K562 (cell line): Measurements from ENCODE around the gene RBPMS2. TPM values are rescaled to one million over a fixed set of nuclear protein-coding genes. Genes with fewer than 3 reads are reported as not detected.

ENCODE experiments used
- ATAC-seq: fragments of 200-7000 bp; cut with Tn5 transposase; 3 replicates; pipeline ENCODE4 v1.9.1; 2020; ENCODE audit warnings: moderate library complexity
- BruUV-seq: library from RNA; stranded (reverse); fragments of 400-500 nt; replicated peaks from 2 replicates; lab custom pipeline; 2021; lab: Mats Ljungman, UMichigan
- CTCF ChIA-PET: fragments of 300-600 bp; formaldehyde crosslinking; extraction: SDS; loops from one replicate; lab custom pipeline; 2021; ENCODE audit warnings: low intra/inter-chr PET ratio; lab: Yijun Ruan, JAX
- POLR2A ChIA-PET: fragments of 300-600, 350-650 bp; sonication (Branson Sonifier 250); formaldehyde crosslinking; extraction: SDS; loops from one replicate; lab custom pipeline; 2021; ENCODE audit warnings: antibody characterized with exemption, inconsistent platforms; lab: Yijun Ruan, JAX
- DNase-seq, 4 experiments: peaks; one replicate each; pipeline versions ENCODE4 v3.0.0 to v3.0.0-alpha.2; 2011 to 2018; ENCODE audit warnings: low spot score in 3 of 4, mixed read lengths in 3 of 4; ENCODE audit errors: extremely low read depth in 1 of 4
- FAIRE-seq: peaks from 2 replicates; lab custom pipeline; 2011; peaks lifted over from hg19 to GRCh38; lab: Jason Lieb, UNC
- H2AFZ ChIP-seq: 2 replicates; pipeline ENCODE4 v1.6.0; 2011; ENCODE audit warnings: low read depth, low read length, control low read depth, inconsistent platforms
- H3K27ac ChIP-seq: fragments of 200-600 bp; 3 replicates; pipeline ENCODE4 v1.8.0; 2011; ENCODE audit warnings: low read depth, mild to moderate bottlenecking, control low read depth, inconsistent platforms, low read length, moderate library complexity, mixed read lengths; ENCODE audit errors: extremely low read depth
- H3K27me3 ChIP-seq, 2 experiments: fragments of 300-600 bp in 1 of 2; 2 replicates in 1 of 2; 3 replicates in 1 of 2; pipeline versions ENCODE4 v1.6.0 to v1.8.0; 2011; ENCODE audit warnings: inconsistent platforms in 2 of 2, low read length in 2 of 2, mild to moderate bottlenecking in 1 of 2, mixed read lengths in 1 of 2, moderate library complexity in 1 of 2; ENCODE audit not compliant: control insufficient read depth in 2 of 2, insufficient read depth in 2 of 2
- H3K36me3 ChIP-seq: fragments of 300-600 bp; 3 replicates; pipeline ENCODE4 v1.8.0; 2011; ENCODE audit warnings: mild to moderate bottlenecking, low read length, inconsistent platforms; ENCODE audit not compliant: control insufficient read depth, insufficient read depth
- H3K4me1 ChIP-seq, 2 experiments: fragments of 200-600 bp in 1 of 2; replicated peaks in 1 of 2; 2 replicates in 1 of 2; 3 replicates in 1 of 2; pipeline versions ENCODE4 v1.5.1 to v1.8.0; 2011; ENCODE audit warnings: inconsistent platforms in 2 of 2, low read length in 2 of 2, mild to moderate bottlenecking in 1 of 2, mixed read lengths in 1 of 2, moderate library complexity in 1 of 2; ENCODE audit not compliant: control insufficient read depth in 2 of 2, insufficient read depth in 2 of 2
- H3K4me2 ChIP-seq: 2 replicates; pipeline ENCODE4 v1.6.1; 2011; ENCODE audit warnings: low read length, control low read depth, inconsistent platforms, mixed read lengths; ENCODE audit not compliant: insufficient read depth
- H3K4me3 ChIP-seq: fragments of 200-600 bp; sonication (generic), shearing (Covaris generic); 2 replicates; pipeline ENCODE4 v1.5.1; 2016; ENCODE audit warnings: control low read depth, inconsistent platforms
- H3K79me2 ChIP-seq: fragments of 200-600 bp; 3 replicates; pipeline ENCODE4 v1.8.0; 2011; ENCODE audit warnings: low read length, inconsistent platforms; ENCODE audit not compliant: control insufficient read depth, insufficient read depth
- H3K9ac ChIP-seq, 2 experiments: 2 replicates each; pipeline versions ENCODE4 v1.6.0 to v1.6.1; 2011; ENCODE audit warnings: low read depth in 2 of 2, low read length in 2 of 2, control low read depth in 1 of 2, inconsistent platforms in 1 of 2, mild to moderate bottlenecking in 1 of 2, mixed read lengths in 1 of 2; ENCODE audit not compliant: insufficient read depth in 1 of 2
- H3K9me1 ChIP-seq: one replicate; pipeline ENCODE4 v1.6.0; 2011; ENCODE audit warnings: inconsistent platforms, mild to moderate bottlenecking, low read length, moderate library complexity; ENCODE audit not compliant: control insufficient read depth, insufficient read depth
- H3K9me3 ChIP-seq: replicated peaks from 2 replicates; pipeline ENCODE4 v1.5.1; 2011; ENCODE audit warnings: low read depth, low read length, inconsistent platforms; ENCODE audit not compliant: control insufficient read depth, insufficient read depth
- H4K20me1 ChIP-seq: replicated peaks from 2 replicates; pipeline ENCODE4 v1.6.1; 2011; ENCODE audit warnings: low read length, inconsistent platforms, mixed read lengths; ENCODE audit not compliant: control insufficient read depth, insufficient read depth
- CHD2 ChIP-seq: IDR thresholded peaks from 2 replicates; pipeline ENCODE4 v1.6.1; 2011; ENCODE audit warnings: low read depth, low read length
- ETV1 ChIP-seq: fragments of 450-650 bp; conservative IDR thresholded peaks from 2 replicates; pipeline ENCODE4 v1.6.1; 2016; ENCODE audit warnings: missing genetic modification characterization, control low read depth, low read depth, missing compliant biosample characterization
- HNRNPLL ChIP-seq: fragments of 200-400 bp; formaldehyde crosslinking; IDR thresholded peaks from 2 replicates; pipeline ENCODE4 v1.6.1; 2017; ENCODE audit warnings: low read length, low read depth, mild to moderate bottlenecking; ENCODE audit not compliant: poor library complexity, severe bottlenecking
- KDM1A ChIP-seq, 2 experiments: fragments of 450-650 bp; IDR thresholded peaks; 2 replicates each; pipeline ENCODE4 v1.6.1; 2016; ENCODE audit warnings: mild to moderate bottlenecking in 2 of 2
- MEF2A ChIP-seq: IDR thresholded peaks from 2 replicates; pipeline ENCODE4 v1.6.1; 2011; ENCODE audit warnings: low read depth, mild to moderate bottlenecking, low read length, moderate library complexity; ENCODE audit not compliant: control insufficient read depth
- ZNF224 ChIP-seq: sonication (generic); formaldehyde crosslinking; IDR thresholded peaks from 2 replicates; pipeline ENCODE4 v1.8.0; 2022; ENCODE audit warnings: mild to moderate bottlenecking, missing genetic modification reagents
- ZNF239 ChIP-seq: fragments of 250-450 bp; sonication (Bioruptor Pico); IDR thresholded peaks from 2 replicates; pipeline ENCODE4 v1.4.0; 2020; ENCODE audit warnings: mild to moderate bottlenecking
- ZNF347 ChIP-seq: fragments of 450-650 bp; formaldehyde crosslinking; IDR thresholded peaks from 2 replicates; pipeline ENCODE4 v1.4.0; 2020; ENCODE audit warnings: low read depth, mild to moderate bottlenecking, moderate library complexity
- ZNF77 ChIP-seq: fragments of 250-450 bp; sonication (Bioruptor Pico); IDR thresholded peaks from 2 replicates; pipeline ENCODE4 v1.5.0; 2020
- ZZZ3 ChIP-seq: fragments of 450-650 bp; IDR thresholded peaks from 2 replicates; pipeline ENCODE4 v1.6.1; 2016; ENCODE audit warnings: antibody characterized with exemption, mild to moderate bottlenecking, moderate library complexity
- WGBS: fragments of 100-300 bp; shearing (Covaris generic); methylation state at CpG from one replicate; pipeline ENCODE4 v1.1.6; 2016; ENCODE audit warnings: low coverage, mixed read lengths; ENCODE audit not compliant: insufficient coverage; ENCODE audit errors: missing lambda C conversion rate; 5-methylcytosine and 5-hydroxymethylcytosine counted together
- in situ Hi-C: fragments of 300-500 bp; cut with MboI; formaldehyde crosslinking; loops from 4 replicates; pipeline ENCODE4 v1.15.0; 2018; ENCODE audit warnings: inconsistent platforms, mixed read lengths
- intact Hi-C: fragments of 100-400 bp; cut with micrococcal nuclease; formaldehyde crosslinking; loops from 2 replicates; pipeline ENCODE4 v1.14.2; 2022
- polyA plus RNA-seq, 8 experiments: library from polyadenylated mRNA; depleted of rRNA in 4 of 8; stranded (reverse) in 5 of 8; unstranded in 3 of 8; fragments of >200 nt; fragmentation: Nextera tagmentation in 2 of 8; fragmentation: Illumina TruSeq in 1 of 8; extraction: Ambion mirVana in 2 of 8; extraction: Trizol in 1 of 8; gene quantifications; 2 replicates each; pipeline versions ENCODE4 v1.2.1 to v1.2.3, GENCODE V29; 2011 to 2014; ENCODE audit warnings: inconsistent platforms in 1 of 8, missing spikeins in 1 of 8
- total RNA-seq, 7 experiments: library from RNA; depleted of rRNA in 6 of 7; stranded (reverse); fragments of >200 nt in 6 of 7; fragmentation: Illumina TruSeq in 2 of 7; extraction: Trizol in 2 of 7; gene quantifications; 2 replicates each; pipeline versions ENCODE4 v1.2.1 to v1.2.3, GENCODE V29; 2011 to 2021; ENCODE audit warnings: low replicate concordance in 1 of 7
- TF ChIP-seq, protein P1 (sequence below): IDR thresholded peaks from 2 replicates; pipeline ENCODE4 v1.6.1; 2012; ENCODE audit warnings: low read depth, low read length, improper control_type of control experiment, borderline replicate concordance
- TF ChIP-seq, protein P2 (sequence below): fragments of 450-650 bp; formaldehyde crosslinking; IDR thresholded peaks from 2 replicates; pipeline ENCODE4 v1.4.0; 2020; ENCODE audit warnings: mild to moderate bottlenecking, moderate library complexity

The RBPMS2 gene
- total and polyA plus RNA-seq, 9 of the 15 experiments (the other 6 are each of a cell fraction or from before 2014, with no cell fraction given) = 0.11 to 2.6 (median 0.37) TPM; not detected in 1

DNA sequence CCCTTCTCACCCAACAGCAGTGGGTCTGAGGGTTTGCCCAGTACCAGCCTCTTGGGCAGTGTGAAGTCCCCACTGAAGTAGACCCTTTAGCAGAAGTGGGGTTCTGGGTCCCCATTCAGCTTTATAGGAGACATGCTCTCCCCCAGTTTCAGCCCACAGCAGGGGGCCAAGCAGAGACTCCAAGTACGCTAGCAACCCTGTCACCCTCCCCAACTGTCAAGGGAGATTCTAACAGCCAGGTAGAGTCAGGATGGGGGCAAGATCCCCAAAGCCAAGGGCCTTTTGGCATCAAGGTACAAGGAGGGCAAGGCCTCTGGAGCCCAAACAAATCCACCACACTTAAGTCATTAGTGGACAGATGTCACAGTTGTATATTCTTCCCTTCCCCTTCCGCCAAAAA lies 1.8 kb downstream of the RBPMS2 start:
- no peak overlapping the region for H3K4me3 ChIP-seq
- no peaks in the 10 kb centered on the region for H3K36me3 ChIP-seq
- H3K4me1 ChIP-seq = peaks cover 8 to 29% of the 10 kb centered on the region in 2 experiments
- ATAC-seq = no peak
- no peak overlapping the region for H3K9ac ChIP-seq
- peaks cover 6% of the 10 kb centered on the region; the same call in 1 of the 2 replicates for H4K20me1 ChIP-seq
- no peak overlapping the region for H2AFZ ChIP-seq
- H3K27me3 ChIP-seq = peaks cover 6 to 43% of the 10 kb centered on the region in 2 experiments; a peak in 4 of 5 replicates
- in situ Hi-C loops = no loop called here
- no peak overlapping the region; the same call in 1 of the 2 replicates for H3K4me2 ChIP-seq
- no peaks in the 10 kb centered on the region for H3K9me1 ChIP-seq
- ChIA-PET CTCF (no interaction called here), POLR2A (interaction anchor here (0.6 kb wide), 1 partner anchor 20 kb away, joined by 3 read pairs; no protein-coding TSS in a partner anchor)
- DNase-seq = no peak
- peak; percentile 20 for TF ChIP-seq HNRNPLL
- no peak for TF ChIP-seq ETV1 (tag)
- no TSS peak for BruUV-seq
- 26% methylated on average over 2 of the region's 2 CpGs for WGBS
- no peaks in the 10 kb centered on the region for H3K79me2 ChIP-seq
- peak; percentile 49 for FAIRE-seq
- intact Hi-C loops = no loop called here
- H3K27ac ChIP-seq = no peak overlapping the region
- no peaks in the 10 kb centered on the region for H3K9me3 ChIP-seq

DNA sequence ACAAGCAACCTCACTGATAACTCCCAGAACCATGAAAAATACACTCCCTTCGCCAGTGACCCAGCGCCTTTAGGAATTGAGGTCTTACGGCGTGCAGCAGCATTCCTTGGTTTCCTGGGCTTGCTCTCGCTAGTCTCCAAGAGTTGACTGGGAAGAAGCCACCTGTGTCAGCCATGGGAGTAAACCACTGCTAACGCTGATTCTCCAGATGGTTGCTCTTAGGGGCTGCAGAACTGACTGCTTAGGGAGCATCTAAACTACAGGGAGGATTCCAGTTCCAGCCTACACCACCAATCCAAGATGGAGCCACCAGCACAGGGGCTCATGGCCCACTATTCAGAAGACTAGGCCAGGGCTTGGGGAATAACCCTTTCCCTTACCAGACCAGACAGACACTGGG lies 2.4 kb downstream of the RBPMS2 start:
- Histone ChIP-seq H2AFZ (no peak overlapping the region), H3K4me2 (no peak overlapping the region)
- FAIRE-seq = no peak
- no peak for TF ChIP-seq KDM1A (IDR thresholded peaks at IDR 0.05)
- TF ChIP-seq CHD2 = no peak
- TF ChIP-seq ZZZ3 = no peak
- TF ChIP-seq, protein P1, sequence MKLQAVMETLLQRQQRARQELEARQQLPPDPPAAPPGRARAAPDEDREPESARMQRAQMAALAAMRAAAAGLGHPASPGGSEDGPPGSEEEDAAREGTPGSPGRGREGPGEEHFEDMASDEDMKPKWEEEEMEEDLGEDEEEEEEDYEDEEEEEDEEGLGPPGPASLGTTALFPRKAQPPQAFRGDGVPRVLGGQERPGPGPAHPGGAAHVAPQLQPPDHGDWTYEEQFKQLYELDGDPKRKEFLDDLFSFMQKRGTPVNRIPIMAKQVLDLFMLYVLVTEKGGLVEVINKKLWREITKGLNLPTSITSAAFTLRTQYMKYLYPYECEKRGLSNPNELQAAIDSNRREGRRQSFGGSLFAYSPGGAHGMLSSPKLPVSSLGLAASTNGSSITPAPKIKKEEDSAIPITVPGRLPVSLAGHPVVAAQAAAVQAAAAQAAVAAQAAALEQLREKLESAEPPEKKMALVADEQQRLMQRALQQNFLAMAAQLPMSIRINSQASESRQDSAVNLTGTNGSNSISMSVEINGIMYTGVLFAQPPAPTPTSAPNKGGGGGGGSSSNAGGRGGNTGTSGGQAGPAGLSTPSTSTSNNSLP = no peak
- TF ChIP-seq ZNF347 (CRISPR knock-in tag) = no peak
- TF ChIP-seq MEF2A = no peak
- TF ChIP-seq, protein P2, sequence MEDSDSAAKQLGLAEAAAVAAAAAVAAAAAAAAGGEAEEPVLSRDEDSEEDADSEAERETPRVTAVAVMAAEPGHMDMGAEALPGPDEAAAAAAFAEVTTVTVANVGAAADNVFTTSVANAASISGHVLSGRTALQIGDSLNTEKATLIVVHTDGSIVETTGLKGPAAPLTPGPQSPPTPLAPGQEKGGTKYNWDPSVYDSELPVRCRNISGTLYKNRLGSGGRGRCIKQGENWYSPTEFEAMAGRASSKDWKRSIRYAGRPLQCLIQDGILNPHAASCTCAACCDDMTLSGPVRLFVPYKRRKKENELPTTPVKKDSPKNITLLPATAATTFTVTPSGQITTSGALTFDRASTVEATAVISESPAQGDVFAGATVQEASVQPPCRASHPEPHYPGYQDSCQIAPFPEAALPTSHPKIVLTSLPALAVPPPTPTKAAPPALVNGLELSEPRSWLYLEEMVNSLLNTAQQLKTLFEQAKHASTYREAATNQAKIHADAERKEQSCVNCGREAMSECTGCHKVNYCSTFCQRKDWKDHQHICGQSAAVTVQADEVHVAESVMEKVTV (CRISPR knock-in tag) = no peak
- no peak for TF ChIP-seq ZNF224 (CRISPR knock-in tag)
- TF ChIP-seq ZNF77 (CRISPR knock-in tag) = no peak
- TF ChIP-seq ZNF239 (CRISPR knock-in tag) = no peak

More for the DNA sequence above, 2.4 kb downstream of the RBPMS2 start:
- intact Hi-C loops (no loop called here), in situ Hi-C loops (no loop called here)
- peak; percentile 26; the same call in 2 of the 3 replicates for ATAC-seq
- peaks cover 8 to 29% of the 10 kb centered on the region in 2 experiments for H3K4me1 ChIP-seq
- no peak overlapping the region for H3K9ac ChIP-seq
- H3K27me3 ChIP-seq = peaks cover 6 to 43% of the 10 kb centered on the region in 2 experiments; a peak in 4 of 5 replicates
- H3K36me3 ChIP-seq = no peaks in the 10 kb centered on the region
- no TSS peak for BruUV-seq
- no peaks in the 10 kb centered on the region for H3K9me3 ChIP-seq
- H3K9me1 ChIP-seq = no peaks in the 10 kb centered on the region
- CTCF ChIA-PET = no interaction called here
- POLR2A ChIA-PET = no interaction called here
- no peak for DNase-seq
- peaks cover 4% of the 10 kb centered on the region; the same call in 1 of the 2 replicates for H4K20me1 ChIP-seq
- no peak overlapping the region for H3K4me3 ChIP-seq
- WGBS = 40% methylated on average over 6 of the region's 6 CpGs
- H3K79me2 ChIP-seq = no peaks in the 10 kb centered on the region
- no peak overlapping the region for H3K27ac ChIP-seq
